HL-60 (cell line): ENCODE results near the gene HSD3B1.

Source experiments
- DNase-seq, 2 experiments: peaks; one replicate each; pipeline ENCODE4 v3.0.0-alpha.2; 2010 to 2020; ENCODE audit warnings: low read depth in 1 of 2, low spot score in 1 of 2
- H3K27ac ChIP-seq: fragments of 250-450 bp; sonication (Bioruptor Pico); replicated peaks from 2 replicates; pipeline ENCODE4 v1.5.1; 2020; ENCODE audit warnings: mild to moderate bottlenecking, moderate library complexity
- H3K27me3 ChIP-seq: fragments of 250-450 bp; sonication (Bioruptor Pico); 2 replicates; pipeline ENCODE4 v1.5.1; 2021; ENCODE audit warnings: mild to moderate bottlenecking, moderate library complexity; ENCODE audit not compliant: insufficient read depth, poor library complexity, severe bottlenecking
- H3K4me3 ChIP-seq: replicated peaks from 2 replicates; pipeline ENCODE4 v1.5.1; 2011; ENCODE audit warnings: mild to moderate bottlenecking, control low read depth, low read length; ENCODE audit not compliant: insufficient read depth
- GABPA ChIP-seq: IDR thresholded peaks from 2 replicates; pipeline ENCODE4 v1.6.1; 2012; ENCODE audit warnings: low read depth
- POLR2AphosphoS5 ChIP-seq: IDR thresholded peaks from 2 replicates; pipeline ENCODE4 v1.6.1; 2012; ENCODE audit warnings: low read depth
- SPI1 ChIP-seq: IDR thresholded peaks from 2 replicates; pipeline ENCODE4 v1.6.1; 2012; ENCODE audit warnings: low read depth, mild to moderate bottlenecking, borderline replicate concordance
- TF ChIP-seq, protein P1 (sequence below): IDR thresholded peaks from 2 replicates; pipeline ENCODE4 v1.6.1; 2012; ENCODE audit warnings: low read depth; ENCODE audit not compliant: insufficient replicate concordance
- TF ChIP-seq, protein P2 (sequence below): IDR thresholded peaks from one replicate; pipeline ENCODE4 v1.5.1; 2011; ENCODE audit warnings: low read length, control low read depth, inconsistent platforms; ENCODE audit not compliant: insufficient read depth

The HSD3B1 gene

DNA sequence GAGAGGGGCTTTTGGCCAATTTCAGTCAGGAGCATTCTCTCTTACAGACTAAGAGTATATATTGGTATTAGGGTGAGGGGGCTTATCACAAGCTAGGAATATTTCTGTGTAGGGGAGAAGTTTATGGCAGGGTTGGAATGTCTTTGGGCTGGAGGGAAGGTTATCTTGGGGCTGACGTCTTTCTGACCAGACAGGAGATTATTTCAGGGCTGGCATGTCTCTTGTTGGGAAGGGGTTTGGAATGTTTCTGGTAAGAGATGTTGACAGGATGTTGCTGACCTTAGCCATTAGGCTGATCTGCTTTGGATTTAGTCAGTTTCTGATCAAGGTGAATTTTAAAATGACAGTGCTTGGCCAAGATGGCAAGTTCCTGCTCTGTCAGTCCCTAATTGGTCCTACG lies 17.8 kb upstream of the HSD3B1 start:
- TF ChIP-seq GABPA (no peak), POLR2AphosphoS5 (no peak), SPI1 (no peak)
- TF ChIP-seq, protein P1, sequence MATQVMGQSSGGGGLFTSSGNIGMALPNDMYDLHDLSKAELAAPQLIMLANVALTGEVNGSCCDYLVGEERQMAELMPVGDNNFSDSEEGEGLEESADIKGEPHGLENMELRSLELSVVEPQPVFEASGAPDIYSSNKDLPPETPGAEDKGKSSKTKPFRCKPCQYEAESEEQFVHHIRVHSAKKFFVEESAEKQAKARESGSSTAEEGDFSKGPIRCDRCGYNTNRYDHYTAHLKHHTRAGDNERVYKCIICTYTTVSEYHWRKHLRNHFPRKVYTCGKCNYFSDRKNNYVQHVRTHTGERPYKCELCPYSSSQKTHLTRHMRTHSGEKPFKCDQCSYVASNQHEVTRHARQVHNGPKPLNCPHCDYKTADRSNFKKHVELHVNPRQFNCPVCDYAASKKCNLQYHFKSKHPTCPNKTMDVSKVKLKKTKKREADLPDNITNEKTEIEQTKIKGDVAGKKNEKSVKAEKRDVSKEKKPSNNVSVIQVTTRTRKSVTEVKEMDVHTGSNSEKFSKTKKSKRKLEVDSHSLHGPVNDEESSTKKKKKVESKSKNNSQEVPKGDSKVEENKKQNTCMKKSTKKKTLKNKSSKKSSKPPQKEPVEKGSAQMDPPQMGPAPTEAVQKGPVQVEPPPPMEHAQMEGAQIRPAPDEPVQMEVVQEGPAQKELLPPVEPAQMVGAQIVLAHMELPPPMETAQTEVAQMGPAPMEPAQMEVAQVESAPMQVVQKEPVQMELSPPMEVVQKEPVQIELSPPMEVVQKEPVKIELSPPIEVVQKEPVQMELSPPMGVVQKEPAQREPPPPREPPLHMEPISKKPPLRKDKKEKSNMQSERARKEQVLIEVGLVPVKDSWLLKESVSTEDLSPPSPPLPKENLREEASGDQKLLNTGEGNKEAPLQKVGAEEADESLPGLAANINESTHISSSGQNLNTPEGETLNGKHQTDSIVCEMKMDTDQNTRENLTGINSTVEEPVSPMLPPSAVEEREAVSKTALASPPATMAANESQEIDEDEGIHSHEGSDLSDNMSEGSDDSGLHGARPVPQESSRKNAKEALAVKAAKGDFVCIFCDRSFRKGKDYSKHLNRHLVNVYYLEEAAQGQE: no peak
- TF ChIP-seq, protein P2, sequence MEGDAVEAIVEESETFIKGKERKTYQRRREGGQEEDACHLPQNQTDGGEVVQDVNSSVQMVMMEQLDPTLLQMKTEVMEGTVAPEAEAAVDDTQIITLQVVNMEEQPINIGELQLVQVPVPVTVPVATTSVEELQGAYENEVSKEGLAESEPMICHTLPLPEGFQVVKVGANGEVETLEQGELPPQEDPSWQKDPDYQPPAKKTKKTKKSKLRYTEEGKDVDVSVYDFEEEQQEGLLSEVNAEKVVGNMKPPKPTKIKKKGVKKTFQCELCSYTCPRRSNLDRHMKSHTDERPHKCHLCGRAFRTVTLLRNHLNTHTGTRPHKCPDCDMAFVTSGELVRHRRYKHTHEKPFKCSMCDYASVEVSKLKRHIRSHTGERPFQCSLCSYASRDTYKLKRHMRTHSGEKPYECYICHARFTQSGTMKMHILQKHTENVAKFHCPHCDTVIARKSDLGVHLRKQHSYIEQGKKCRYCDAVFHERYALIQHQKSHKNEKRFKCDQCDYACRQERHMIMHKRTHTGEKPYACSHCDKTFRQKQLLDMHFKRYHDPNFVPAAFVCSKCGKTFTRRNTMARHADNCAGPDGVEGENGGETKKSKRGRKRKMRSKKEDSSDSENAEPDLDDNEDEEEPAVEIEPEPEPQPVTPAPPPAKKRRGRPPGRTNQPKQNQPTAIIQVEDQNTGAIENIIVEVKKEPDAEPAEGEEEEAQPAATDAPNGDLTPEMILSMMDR: no peak
- no peak overlapping the region for H3K4me3 ChIP-seq

DNA sequence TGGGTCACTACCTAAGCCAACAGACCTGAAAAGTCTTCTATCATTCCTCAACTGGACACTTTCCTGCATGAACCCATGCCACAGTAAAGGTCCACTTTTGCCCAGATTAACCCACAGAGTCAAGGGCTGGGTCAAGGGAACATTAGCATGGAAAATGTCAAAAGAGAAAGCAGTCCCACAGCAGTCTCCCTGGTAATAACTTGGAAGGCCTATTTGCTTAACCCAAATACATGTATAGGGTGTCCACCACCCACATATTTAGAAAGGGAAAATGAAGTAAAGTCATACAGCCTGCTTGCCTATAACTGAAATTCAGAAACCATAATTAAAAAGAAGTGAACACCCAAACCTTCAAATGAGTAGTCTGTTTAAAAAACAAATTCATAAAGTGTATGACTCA lies 16.1 kb upstream of the HSD3B1 start:
- DNase-seq: no peak
- no peak overlapping the region for H3K4me3 ChIP-seq
- peaks cover 2% of the 10 kb centered on the region for H3K27me3 ChIP-seq
- no peak overlapping the region for H3K27ac ChIP-seq
- TF ChIP-seq GABPA (no peak), SPI1 (no peak)
- TF ChIP-seq, protein P1: no peak
- TF ChIP-seq, protein P2: no peak

More for the DNA sequence above, 17.8 kb upstream of the HSD3B1 start:
- DNase-seq: no peak
- peaks cover 6% of the 10 kb centered on the region for H3K27me3 ChIP-seq
- no peak overlapping the region for H3K27ac ChIP-seq

DNA sequence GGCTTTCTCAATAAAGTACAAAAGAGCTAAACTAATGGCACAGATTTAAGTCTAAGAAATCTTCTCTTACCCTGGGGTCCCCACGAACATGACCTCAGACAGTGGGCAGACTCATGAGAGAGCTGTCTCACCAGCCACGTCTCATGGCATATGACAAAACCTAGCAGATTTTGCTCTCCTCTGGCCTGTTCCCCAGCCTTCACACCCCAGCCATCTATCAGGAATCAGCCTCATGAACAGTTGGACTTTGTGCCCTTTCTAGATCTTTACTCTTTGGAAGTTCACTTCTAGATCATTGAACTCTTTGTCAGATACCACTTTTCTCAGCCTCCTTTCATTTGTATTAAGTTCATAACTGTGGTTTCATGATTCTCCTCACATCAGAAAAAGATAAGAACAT lies 14.2 kb upstream of the HSD3B1 start:
- Histone ChIP-seq H3K27ac (no peak overlapping the region), H3K4me3 (no peak overlapping the region), H3K27me3 (peaks cover 2% of the 10 kb centered on the region)
- no peak for TF ChIP-seq POLR2AphosphoS5
- TF ChIP-seq, protein P2: no peak
- TF ChIP-seq SPI1: no peak
- TF ChIP-seq, protein P1: no peak
- no peak for TF ChIP-seq GABPA
- DNase-seq: no peak
